Measurements from ENCODE around the gene MGAT4A.

DNA sequence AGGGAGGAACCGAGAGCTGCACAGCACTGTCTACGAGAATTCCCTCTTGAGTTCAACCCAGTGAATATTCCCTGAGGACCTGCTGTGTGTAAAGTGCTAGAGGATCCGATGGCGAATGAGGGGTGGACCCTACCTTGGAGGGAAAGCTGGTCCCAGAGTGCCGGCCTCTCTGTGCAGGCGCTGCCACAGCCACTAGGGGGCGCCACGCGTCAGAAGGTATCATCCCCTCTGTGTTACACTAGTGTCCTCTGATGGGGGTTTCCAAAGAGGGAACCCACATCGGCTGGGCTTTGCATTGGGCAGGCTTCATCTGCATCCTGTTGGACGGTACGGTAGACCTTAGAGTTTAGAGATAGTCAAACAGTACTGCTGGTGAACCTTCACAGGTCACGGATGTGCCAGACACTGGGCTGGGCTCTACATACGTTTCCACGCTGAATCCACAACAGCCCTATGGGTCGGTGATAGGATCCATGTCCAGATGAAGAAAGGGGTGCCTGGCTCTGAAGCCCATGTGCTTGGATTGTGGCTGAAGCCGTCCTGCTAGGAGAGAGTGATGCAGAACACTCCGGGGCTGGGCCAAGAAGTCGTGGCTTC lies 161.6 kb downstream of the MGAT4A start:
- TF ChIP-seq, protein P1, sequence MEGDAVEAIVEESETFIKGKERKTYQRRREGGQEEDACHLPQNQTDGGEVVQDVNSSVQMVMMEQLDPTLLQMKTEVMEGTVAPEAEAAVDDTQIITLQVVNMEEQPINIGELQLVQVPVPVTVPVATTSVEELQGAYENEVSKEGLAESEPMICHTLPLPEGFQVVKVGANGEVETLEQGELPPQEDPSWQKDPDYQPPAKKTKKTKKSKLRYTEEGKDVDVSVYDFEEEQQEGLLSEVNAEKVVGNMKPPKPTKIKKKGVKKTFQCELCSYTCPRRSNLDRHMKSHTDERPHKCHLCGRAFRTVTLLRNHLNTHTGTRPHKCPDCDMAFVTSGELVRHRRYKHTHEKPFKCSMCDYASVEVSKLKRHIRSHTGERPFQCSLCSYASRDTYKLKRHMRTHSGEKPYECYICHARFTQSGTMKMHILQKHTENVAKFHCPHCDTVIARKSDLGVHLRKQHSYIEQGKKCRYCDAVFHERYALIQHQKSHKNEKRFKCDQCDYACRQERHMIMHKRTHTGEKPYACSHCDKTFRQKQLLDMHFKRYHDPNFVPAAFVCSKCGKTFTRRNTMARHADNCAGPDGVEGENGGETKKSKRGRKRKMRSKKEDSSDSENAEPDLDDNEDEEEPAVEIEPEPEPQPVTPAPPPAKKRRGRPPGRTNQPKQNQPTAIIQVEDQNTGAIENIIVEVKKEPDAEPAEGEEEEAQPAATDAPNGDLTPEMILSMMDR (conservative IDR thresholded peaks at IDR 0.05; ENCODE audit: low read length), result peak; percentile 98
- TF ChIP-seq EZH2phosphoT487 (IDR thresholded peaks at IDR 0.05; ENCODE audit: borderline replicate concordance, low read depth, low read length), result no peak

Data from OCI-LY7 (cell line).